Lower leg skin (tissue), 3 donors: Measurements from ENCODE around the gene BRMS1.

Source experiments
- CTCF ChIP-seq, 3 donors: fragments of 450-650 bp; IDR thresholded peaks; one replicate each; pipeline ENCODE4 v1.5.1; 2016; ENCODE audit warnings: antibody characterized with exemption in 3 of 3, mild to moderate bottlenecking in 3 of 3, moderate library complexity in 2 of 3
- POLR2A ChIP-seq, 2 donors: fragments of 450-650 bp; IDR thresholded peaks; one replicate each; pipeline ENCODE4 v1.6.1; 2016 to 2017; ENCODE audit warnings: antibody characterized with exemption in 2 of 2, mild to moderate bottlenecking in 1 of 2, moderate library complexity in 1 of 2

GRCh38 chr11:66328302-66329144 is 16.4 kb downstream of the BRMS1 start:
- TF ChIP-seq CTCF (IDR thresholded peaks at IDR 0.05) = peak in 1 of 3 donors; percentile 91
- TF ChIP-seq POLR2A (IDR thresholded peaks at IDR 0.05) = no peak
